A673 (cell line): ENCODE measurements around the gene GTF2H1.

ENCODE experiments used
- EZH2 ChIP-seq: fragments of 200-600 bp; sonication (generic); IDR thresholded peaks from 2 replicates; pipeline ENCODE4 v1.6.1; 2017; ENCODE audit warnings: borderline replicate concordance, low read depth, mild to moderate bottlenecking, mixed read lengths, antibody characterized with exemption, low read length; ENCODE audit not compliant: poor library complexity, severe bottlenecking
- TF ChIP-seq, protein P1 (sequence below): fragments of 300-800, 200-600 bp; sonication (generic); conservative IDR thresholded peaks from 2 replicates; pipeline ENCODE4 v1.5.1; 2017; ENCODE audit warnings: low read depth, mild to moderate bottlenecking, antibody characterized with exemption, low read length, moderate library complexity, mixed read lengths

DNA sequence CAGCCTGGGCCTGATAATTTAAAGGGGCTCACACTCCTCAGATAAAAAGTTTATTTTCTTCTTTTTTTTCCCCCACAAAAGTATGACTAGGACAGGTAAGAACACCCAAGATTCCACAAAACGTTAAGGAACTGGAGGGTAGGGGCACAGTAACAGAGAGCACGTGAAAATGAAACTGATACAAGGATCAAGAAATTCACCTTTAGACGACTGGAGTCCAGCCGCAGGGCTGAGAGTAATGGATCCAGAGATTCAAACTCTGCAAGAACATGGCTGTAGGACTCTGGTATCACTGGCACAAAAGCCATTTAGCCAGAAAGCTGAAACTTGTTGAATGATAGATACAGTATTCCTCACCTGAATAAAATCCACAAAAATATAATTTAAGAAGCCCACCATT is 4.8 kb upstream of the GTF2H1 start:
- TF ChIP-seq, protein P1, sequence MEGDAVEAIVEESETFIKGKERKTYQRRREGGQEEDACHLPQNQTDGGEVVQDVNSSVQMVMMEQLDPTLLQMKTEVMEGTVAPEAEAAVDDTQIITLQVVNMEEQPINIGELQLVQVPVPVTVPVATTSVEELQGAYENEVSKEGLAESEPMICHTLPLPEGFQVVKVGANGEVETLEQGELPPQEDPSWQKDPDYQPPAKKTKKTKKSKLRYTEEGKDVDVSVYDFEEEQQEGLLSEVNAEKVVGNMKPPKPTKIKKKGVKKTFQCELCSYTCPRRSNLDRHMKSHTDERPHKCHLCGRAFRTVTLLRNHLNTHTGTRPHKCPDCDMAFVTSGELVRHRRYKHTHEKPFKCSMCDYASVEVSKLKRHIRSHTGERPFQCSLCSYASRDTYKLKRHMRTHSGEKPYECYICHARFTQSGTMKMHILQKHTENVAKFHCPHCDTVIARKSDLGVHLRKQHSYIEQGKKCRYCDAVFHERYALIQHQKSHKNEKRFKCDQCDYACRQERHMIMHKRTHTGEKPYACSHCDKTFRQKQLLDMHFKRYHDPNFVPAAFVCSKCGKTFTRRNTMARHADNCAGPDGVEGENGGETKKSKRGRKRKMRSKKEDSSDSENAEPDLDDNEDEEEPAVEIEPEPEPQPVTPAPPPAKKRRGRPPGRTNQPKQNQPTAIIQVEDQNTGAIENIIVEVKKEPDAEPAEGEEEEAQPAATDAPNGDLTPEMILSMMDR: no peak
- TF ChIP-seq EZH2: no peak
